GM18868 (cell line): ENCODE measurements around the gene PPIP5K2.
A peak's percentile ranks its signal among the peaks of the same experiment; 100 is the strongest.
"Not testable (repeated sequence)": the region's sequence is repeated elsewhere in the genome, so short reads cannot be mapped to it uniquely, and the experiment has no call there.

Experiments
- ATAC-seq: cut with Tn5 transposase; IDR thresholded peaks from one replicate; pipeline ENCODE4 v1.9.1; 2021; ENCODE audit warnings: mild to moderate bottlenecking, moderate library complexity; ENCODE audit not compliant: unreplicated experiment

Gene PPIP5K2

GRCh38 chr5:103119765-103120606 is at the start of gene PPIP5K2, which contains the start of gene GIN1:
Gene PPIP5K2 (plus strand): TSS chr5:103120301. CDS start chr5:103129590, 9,289 bp downstream.
Gene GIN1 (minus strand): TSS chr5:103120138. CDS start chr5:103108707, 11,431 bp downstream.
- peak; percentile 91 for ATAC-seq

GRCh38 chr5:103073500-103073899 is 46.6 kb upstream of the PPIP5K2 start:
- not testable (repeated sequence) for ATAC-seq

GRCh38 chr5:103075442-103075841 is 44.7 kb upstream of the PPIP5K2 start:
- ATAC-seq = no peak

- ATAC-seq = no peak
These were observed 40.3 kb upstream of the PPIP5K2 start for GRCh38 chr5:103079796-103080195.

- no peak for ATAC-seq
These were observed 33.6 kb upstream of the PPIP5K2 start for GRCh38 chr5:103086547-103086946.

DNA sequence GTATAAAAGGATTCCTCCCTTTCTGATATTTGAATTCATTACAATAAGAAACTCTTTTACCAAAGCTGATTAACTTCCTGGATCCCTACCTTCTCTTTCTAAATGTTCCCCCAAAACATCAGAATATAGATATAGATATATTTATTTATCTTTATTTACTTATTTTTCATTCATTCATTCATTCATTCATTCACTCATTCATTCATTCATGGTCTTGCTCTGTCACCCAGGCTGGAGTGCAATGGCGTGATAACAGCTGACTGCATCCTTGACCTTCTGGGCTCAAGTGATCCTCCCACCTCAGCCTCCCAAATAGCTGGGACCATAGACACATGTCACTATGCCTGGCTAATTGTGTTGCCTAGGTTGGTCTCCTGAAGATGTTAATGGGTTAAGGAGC is 30.8 kb upstream of the PPIP5K2 start:
- no peak for ATAC-seq

- ATAC-seq = no peak
These were observed 29.3 kb upstream of the PPIP5K2 start for GRCh38 chr5:103090791-103091190.

GRCh38 chr5:103092676-103093075 is 27.4 kb upstream of the PPIP5K2 start:
- ATAC-seq = no peak

DNA sequence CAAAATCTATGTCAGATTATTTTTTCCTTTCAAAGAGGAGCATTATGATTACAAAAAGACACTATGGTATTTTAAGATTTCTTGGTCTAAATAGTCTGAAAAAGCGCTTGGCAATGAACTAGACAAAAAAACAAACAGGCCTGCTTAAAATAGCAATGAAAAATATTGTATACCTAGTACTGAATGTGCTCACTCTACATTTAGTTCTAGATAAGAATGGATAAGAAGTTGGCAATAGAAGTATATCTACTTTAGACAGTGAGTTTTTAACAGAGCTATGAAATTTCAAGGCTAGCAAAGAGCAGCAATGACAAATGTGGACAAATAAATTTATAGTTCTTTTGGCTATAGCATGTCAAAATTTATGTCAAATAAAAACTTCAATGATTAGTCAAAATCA is 26.4 kb upstream of the PPIP5K2 start:
- ATAC-seq = no peak

DNA sequence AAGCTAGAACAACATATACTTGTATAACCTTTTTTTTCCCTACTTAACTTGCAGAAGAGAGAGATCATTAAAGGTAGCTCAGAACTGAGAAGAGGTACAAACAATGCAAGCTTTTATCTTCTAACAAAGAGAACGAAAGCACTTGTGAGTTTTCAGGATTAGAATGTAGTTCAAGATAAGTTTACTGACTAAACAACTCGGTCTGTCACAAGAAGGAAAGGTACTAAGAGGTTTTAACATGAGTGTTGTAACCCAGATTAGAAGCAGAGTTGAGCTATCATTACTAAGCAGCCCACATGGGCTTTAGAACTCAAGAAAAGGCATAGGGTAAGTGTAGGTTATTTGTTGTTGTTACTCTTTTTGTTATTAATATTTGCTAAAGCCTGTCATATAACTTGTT is 25.4 kb upstream of the PPIP5K2 start:
- ATAC-seq = no peak

DNA sequence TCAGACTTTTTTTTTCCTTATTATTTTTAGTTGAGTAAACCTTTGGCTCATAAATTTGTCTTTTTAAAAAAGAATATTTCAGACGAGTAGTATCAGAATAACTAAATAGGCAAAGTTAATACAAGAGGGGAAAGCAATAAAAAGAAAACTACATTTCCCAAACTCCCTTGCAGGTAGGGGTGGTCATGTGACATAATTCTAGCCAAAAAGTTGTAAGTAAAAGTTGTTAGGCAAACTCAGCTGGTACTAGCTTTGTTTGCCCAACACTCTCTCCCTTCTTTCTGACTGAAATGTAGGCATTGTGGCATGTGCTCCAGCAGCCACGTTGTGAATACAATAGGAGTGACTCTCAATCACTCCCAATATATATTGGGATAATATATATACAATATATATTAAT is 21.1 kb upstream of the PPIP5K2 start:
- no peak for ATAC-seq

DNA sequence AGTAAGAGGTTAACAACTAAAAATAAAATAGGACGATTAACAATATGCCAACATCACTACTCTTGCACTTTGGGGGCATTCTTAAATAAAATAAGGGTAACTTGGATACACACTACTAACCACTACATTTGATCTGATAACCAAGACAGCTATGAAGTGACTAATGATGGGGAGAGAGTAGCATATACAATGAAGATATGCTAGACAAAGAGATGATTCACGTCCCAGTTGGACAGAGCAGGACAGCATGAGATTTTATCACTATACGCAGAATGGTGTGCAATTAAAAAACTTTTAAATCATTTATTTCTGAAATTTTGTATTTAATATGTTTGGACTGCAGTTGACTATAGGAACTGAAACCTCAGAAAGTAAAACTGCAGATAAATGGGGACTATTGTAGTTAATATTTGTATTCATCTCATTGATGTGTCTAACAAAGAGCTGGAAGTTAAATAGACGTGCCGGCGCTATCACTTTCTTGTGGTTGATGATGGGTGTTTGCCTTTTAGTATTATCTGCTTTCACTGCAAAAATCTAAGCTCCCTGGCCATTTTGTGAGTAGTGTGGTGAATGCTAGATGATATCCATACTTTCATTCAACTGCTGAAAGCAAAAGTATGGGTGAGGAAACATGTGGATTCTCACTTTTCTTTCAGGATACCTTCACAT is 18.9 kb upstream of the PPIP5K2 start:
- no peak for ATAC-seq

- ATAC-seq = no peak
These were observed 17.9 kb upstream of the PPIP5K2 start for GRCh38 chr5:103102234-103102633.

- ATAC-seq = no peak
These were observed 12.0 kb upstream of the PPIP5K2 start for GRCh38 chr5:103108086-103108485.

- ATAC-seq = no peak
These were observed 10.8 kb upstream of the PPIP5K2 start for GRCh38 chr5:103109277-103109676.

DNA sequence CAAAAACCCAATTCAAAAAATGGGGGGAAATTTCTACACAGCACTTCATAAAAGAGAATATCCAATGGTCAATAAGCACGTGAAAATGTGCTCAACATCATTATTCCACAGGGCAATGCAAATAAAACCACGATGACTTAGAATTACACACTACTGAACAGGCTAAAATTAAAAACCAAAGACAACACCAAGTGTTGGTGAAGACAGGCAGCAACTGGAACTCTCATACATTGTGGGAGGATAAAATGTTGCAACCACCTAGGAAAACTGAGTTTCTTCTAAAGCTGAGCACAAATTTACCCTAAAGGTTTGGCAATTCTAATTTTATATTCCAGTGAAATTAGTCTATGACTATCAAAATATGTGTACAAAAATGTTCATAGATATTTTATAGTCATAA is 9.7 kb upstream of the PPIP5K2 start:
- ATAC-seq = no peak

DNA sequence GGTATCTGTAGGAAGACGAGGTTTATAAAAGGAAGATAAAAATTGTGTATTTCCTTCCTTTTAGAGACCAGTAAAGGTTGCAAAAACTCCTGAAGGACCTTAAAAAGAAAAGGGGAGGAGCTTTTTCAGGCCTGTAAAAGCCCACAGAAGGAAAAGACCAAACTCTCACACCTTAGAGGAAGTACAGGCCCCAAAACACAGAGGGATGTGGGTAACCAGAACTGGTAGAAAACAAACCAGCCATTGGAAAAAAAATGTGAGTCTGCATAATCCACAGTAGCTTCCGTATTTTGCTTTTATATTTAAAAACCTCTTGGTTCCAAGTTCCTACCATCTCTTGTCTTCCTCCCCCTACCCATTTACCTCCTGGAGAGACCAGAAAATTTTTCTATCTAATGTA is 8.6 kb upstream of the PPIP5K2 start:
- ATAC-seq = no peak

- ATAC-seq = no peak
These were observed 7.2 kb upstream of the PPIP5K2 start for GRCh38 chr5:103112910-103113309.

DNA sequence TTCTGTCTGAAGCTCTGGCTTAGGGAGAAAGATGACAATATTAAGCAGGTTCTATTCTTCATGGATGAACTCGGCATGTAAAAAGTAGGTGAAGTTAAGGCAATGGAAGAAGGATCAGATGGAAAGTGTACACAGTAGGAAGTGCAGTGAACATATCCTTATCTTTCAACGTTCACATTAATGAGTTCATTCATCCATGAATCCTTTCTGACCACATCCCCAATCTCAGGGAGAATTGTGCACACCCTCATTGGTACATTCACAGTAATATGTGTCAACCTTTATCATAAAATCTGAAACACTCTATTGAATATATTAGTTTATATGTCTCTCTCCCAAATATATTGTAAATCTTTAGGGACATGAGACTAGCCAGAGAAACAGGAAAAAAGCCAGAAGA is 5.7 kb upstream of the PPIP5K2 start:
- ATAC-seq = no peak

DNA sequence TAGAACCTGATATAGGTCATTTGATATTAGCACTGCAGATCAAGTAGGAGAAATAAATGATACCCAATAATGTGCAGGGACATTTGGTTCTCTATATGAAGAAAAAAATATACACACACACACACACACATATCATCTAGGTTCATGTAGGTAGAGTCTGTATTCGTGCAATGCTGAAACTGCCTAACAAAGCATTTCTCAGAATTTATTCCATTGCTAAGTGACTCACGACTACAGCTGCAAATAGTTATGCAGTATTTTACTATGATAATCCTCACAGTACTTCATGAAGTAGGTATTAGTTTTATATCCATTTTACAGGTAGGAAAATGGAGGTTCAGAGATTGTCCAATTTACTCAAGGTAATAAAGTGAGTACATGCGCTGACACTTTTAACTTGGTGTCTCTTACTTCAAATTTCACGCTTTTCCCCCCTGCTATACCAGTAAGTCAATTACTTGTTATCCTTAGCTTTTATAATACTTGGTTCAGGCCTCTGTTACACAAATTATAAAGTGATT is 2.6 kb upstream of the PPIP5K2 start:
- no peak for ATAC-seq

- no peak for ATAC-seq
These were observed 884 bp upstream of the PPIP5K2 start for GRCh38 chr5:103119070-103119764.
